Measurements from ENCODE around the gene OR2Z1.

DNA sequence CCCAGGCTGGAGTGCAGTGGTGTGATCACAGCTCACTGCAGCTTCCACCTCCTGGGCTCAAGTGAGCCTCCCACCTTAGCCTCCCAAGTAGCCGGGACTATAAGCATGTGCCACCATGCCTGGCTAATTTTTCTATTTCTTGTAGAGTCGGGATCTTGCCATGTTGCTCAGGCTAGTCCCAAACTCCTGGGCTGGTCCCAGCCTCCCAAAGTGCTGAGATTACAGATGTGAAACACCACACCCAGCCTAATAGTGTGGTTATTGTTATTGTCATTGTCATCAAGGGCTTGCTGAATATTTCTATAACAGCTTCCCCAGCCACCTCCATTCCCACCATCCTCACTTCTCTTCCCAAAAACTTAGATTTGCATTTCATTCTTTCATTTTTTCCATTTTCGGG, 2.8 kb downstream of the OR2Z1 start:
- TF ChIP-seq, protein P1, sequence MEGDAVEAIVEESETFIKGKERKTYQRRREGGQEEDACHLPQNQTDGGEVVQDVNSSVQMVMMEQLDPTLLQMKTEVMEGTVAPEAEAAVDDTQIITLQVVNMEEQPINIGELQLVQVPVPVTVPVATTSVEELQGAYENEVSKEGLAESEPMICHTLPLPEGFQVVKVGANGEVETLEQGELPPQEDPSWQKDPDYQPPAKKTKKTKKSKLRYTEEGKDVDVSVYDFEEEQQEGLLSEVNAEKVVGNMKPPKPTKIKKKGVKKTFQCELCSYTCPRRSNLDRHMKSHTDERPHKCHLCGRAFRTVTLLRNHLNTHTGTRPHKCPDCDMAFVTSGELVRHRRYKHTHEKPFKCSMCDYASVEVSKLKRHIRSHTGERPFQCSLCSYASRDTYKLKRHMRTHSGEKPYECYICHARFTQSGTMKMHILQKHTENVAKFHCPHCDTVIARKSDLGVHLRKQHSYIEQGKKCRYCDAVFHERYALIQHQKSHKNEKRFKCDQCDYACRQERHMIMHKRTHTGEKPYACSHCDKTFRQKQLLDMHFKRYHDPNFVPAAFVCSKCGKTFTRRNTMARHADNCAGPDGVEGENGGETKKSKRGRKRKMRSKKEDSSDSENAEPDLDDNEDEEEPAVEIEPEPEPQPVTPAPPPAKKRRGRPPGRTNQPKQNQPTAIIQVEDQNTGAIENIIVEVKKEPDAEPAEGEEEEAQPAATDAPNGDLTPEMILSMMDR (IDR thresholded peaks at IDR 0.05 in 2 of 3, conservative IDR thresholded peaks at IDR 0.05 in 1 of 3; ENCODE audit: borderline replicate concordance in 1 of 3, insufficient read depth in 1 of 3, low read depth in 2 of 3, low read length in 2 of 3) = no peak
- no peak for TF ChIP-seq FOSL1 (IDR thresholded peaks at IDR 0.05; ENCODE audit: low read depth)
- TF ChIP-seq ELF1 (IDR thresholded peaks at IDR 0.05; ENCODE audit: borderline replicate concordance, low read depth) = no peak
- TF ChIP-seq POLR2A (IDR thresholded peaks at IDR 0.05; ENCODE audit: borderline replicate concordance, extremely low read depth, insufficient read depth, insufficient read length) = no peak
- no peak for TF ChIP-seq JUND (IDR thresholded peaks at IDR 0.05)
- TF ChIP-seq RAD21 (IDR thresholded peaks at IDR 0.05; ENCODE audit: low read depth) = no peak

Measured in HCT116 (cell line).